CD4-positive, alpha-beta T cell treated with Interleukin-10 for 1 hour (primary cell): ENCODE measurements around the gene ST6GAL1.
"Not testable (repeated sequence)": the region's sequence is repeated elsewhere in the genome, so short reads cannot be mapped to it uniquely, and the experiment has no call there.

ENCODE experiments used
- DNase-seq: peaks from one replicate; pipeline ENCODE4 v3.0.0-alpha.2; 2020

The ST6GAL1 gene

DNA sequence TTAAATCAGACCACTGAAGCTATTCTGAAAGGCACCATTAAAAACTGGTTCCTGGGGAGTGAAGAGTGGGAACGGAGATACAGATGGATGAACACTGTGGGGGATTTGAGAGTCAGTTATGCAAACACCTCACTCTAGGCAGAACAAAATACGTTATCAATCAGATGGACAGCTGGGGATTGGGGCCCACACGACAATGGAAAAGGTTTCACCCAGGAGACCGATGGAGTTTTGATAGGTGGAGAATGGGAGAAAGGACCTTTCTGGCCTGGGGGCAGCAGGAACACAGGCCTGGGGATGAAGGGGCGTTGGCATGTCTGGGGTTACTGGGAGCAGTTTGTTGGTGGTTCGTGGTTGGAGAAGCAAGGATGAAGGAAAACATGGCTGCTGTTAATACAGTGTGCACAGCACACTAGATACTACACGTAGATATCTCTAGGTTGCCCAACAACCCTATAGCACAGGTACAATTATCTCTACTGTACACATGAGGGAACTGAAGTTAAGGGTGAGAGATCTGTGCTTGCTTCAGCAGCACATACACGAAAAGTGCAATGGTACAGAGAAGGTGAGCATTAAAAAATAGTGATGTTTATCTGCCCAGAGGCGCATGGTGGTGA lies 16.5 kb downstream of the ST6GAL1 start:
- no peak for DNase-seq

GRCh38 chr3:186949281-186949982 lies 19.1 kb downstream of the ST6GAL1 start:
- no peak for DNase-seq

DNA sequence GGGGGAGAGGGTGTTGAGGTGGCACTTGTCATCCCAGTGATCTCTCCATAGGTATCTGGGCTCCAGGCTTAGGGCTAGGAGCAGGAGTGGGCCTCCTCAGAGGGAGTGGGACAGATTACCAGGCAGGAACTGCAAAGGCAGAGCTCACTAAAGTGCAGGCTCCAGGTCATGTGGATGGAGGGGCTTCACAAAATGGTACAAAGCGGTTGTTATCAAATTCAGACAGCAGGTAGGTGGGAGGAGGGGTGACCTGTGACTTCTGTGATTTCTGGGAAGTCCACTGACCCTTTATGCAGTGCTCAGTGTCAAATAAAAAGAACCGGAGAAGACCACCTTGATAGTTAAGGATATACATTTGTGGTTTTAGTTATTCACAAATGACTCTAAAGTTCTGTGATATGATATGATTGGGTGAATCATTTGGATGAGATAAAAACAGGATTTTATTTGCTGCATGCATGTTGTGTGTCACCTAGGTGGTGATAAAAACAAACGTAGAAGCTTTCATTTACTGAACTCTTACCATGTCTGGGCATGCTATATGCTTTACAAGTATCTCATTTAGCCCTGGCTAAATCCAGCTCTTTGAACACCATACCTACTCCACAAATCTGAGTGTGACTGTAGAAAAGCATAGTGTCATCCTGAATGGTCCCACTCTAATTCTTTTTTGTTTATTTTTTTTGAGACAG lies 20.2 kb downstream of the ST6GAL1 start:
- no peak for DNase-seq

DNA sequence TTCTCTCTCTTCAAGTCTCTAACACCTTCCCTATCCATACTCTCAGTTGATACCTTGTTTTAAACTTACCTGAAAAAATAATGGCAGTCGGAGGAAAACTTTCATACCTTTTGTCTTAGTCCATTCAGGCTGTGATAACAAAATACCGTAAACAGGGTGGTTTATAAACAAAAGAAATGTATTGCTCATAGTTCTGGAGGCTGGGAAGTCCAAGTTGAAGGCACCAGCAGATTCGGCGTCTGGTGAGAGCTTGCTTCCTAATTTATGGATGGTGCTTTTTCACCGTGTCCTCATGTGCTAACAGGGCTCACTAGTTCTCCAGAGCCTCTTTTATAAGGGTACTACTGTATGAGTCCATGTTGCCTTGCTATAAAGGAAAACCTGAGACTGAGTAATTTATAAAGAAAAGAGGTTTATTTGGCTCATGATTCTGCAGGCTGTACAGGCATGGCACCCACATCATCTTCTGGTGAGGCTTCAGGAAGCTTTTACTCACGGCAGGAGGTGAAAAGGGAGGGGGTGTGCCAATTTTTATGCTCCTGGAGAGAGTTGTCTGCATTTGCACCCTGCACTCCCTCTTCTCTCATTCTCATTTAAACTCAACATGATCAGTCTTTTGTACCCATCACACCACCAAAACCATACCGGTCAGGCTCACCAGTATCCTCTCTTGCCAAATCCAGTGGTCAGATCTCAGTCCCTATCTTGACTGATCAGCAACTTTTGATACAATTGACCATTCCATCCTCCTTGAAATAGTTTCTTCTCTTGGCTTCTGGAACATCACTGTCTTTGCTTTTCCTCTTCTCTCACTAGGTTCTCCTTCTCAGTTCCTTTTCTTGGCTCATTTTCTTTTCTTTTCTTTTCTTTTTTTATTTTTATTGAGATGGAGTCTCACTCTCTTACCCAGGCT lies 21.6 kb downstream of the ST6GAL1 start:
- no peak for DNase-seq

DNA sequence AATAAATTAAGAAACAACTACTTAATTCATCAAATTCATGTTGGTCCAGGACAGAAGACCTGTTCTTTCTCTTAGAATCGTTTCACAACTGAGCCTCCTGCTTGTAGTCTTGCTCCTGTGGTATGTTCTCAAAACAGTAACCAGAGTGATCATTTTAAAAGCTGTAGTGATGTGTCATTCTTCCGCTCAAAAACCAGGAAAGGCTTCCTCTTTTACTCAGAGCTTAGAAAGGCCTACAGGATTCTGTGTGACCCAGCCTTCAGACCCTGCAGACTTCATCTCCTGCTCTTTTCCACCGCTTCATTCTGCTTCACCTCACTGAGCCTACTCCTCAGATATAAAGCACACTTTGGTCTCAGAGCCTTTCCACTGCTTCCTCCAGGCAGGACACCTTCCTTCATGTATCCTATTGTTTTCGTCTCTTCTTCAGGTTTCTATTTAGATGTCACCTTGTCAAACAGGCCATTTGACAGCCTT lies 22.7 kb downstream of the ST6GAL1 start:
- DNase-seq, result peak; percentile 20

GRCh38 chr3:186953992-186954699 lies 23.8 kb downstream of the ST6GAL1 start:
- peak; percentile 19 for DNase-seq

DNA sequence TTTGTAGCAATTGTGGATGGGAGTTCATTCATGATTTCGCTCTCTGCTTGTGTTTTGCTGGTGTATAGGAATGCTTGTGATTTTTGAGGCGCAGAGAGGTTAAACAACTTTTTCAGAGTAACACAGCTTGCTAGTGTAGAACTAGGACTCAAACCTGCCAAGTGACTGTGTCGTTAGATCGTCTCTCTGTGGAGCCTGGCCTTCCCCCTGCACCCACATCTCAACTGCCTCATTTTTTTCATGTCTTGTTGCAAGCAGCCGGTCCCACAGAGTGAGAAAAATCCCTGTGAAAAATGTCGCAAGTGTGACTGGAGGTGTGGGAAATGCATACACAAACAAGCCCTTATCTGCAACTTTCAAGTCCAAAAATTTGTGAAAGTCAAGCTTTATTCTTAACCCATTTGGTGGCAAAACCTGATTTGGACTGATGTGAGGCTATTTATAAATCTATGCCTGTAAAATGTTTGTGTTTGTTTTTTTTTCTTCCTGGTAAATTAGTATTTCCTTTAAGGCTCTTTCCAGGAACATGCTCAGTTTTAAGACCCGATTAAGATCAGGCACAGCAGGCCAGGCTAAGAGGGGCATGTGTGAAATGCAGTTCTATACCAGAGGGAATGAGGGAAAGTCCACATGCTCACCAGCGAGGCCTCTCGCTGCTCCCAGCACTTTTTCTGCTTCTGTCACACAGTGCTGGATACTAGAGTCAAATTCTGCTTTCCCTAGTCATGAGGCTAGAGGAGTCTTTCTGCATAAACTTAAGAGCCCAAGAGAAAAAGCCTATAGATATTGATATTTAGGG lies 25.8 kb downstream of the ST6GAL1 start:
- peak; percentile 16 for DNase-seq

- DNase-seq, result no peak
These were observed 28.8 kb downstream of the ST6GAL1 start for GRCh38 chr3:186959029-186959624.

GRCh38 chr3:186960347-186960746 lies 30.0 kb downstream of the ST6GAL1 start:
- DNase-seq, result no peak

DNA sequence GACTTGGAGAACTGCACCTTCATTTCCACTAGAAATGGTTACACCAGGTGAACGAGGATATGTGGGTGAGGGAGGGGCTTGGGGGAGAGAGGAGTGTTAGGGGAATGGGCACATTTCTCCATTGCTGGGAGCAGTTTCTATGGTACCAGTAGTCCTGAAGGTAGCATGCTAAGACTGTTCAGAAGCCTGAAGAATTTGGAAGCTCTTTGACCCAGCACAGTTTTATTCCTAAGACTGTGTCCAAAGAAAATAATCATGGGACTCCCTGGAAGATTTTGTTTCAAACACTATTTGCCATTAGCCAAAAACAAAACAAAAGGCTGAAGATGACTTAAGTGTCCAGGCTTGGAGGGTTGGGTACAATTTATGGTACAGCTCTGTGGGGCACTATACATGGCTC lies 32.1 kb downstream of the ST6GAL1 start:
- DNase-seq, result no peak

DNA sequence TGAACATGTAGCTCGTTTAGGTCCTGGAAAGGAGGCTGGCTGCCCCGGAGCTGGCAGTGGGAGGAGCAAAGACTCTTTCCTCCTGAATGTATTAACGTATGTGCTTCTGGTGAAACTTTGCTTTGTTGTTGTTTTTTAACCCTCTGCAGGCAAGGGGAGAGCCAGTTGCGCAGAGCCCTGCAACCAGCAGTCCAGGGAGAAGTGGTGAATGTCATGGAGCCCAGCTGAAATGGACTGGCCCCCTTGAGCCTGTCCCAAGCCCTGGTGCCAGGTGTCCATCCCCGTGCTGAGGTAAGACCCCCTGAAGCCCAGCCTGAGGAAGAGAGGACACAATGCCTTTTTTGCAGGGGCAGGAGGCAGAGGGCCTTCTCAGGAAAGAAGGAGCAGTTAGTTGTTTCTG lies 33.3 kb downstream of the ST6GAL1 start:
- no peak for DNase-seq

DNA sequence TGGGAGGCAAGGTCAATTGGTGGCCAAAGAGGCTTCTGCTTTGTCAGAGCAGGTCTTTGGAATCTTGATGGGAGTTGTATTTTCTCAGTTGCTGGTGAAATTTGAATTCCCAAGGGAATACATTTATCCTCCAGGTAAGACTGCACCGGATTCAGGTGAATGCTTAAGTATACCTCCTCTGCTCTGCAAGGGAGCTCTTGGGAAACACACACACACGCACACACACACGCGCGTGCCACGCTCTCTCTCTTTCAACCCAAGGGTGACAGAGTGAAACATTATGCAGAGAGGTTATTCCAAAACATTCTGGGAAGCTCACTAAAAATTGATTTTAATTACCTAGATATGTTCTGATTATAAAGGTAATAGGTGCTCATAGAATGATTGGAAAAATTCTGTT lies 33.7 kb downstream of the ST6GAL1 start:
- no peak for DNase-seq

DNA sequence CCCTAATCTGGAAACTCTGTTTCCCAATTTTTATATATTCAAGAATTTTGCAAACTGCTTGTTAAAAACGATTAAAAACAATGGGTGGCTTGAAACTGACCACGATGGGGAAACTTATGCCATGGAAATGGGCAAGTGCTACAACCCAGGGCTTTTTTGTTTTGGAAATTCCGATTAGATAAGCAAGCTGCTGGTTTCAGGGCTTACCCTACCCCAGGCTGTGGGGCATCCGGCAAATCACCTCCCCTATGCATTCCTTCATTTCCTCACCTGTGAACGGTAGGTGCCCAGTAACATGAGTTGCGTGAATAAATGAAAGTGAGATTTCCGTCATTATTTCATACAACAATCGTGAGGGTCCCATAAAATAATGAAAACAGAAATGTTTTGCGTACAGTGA lies 34.3 kb downstream of the ST6GAL1 start:
- no peak for DNase-seq

DNA sequence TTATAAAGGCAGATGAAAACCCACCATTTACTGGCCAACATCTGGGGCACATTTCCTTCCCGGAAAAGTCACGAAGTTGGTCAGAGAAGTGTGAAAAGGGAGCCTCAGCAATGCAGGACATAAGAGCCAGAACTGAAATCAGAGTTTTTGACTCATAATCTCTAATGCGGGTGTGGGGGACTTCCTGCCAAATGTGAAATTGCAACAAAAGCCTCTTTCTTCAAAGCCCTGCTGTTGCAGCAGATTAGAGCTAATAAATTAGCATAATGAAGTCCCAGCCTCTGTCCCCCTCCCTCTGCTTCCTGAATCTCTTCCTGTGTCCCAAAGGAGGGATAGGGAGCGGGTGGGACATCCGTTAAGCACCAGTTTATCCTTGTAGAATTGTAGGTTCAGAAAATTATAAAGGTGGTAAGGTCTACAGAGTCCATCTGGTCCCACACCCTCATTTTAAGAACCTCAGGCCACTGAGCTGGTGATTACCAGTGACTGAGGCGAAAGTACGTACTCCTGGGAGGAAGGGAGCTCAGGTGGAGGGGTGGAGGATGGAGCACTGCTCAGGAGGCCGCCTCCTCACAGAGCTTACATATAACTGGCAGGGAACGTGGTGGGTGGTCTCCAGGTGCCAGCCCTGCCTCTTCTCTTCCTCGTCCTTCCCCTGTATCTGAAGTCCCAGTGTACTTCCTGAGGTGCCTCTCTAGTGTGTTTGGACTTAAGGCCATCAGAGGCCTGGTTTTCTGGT lies 35.0 kb downstream of the ST6GAL1 start:
- no peak for DNase-seq

- no peak for DNase-seq
These were observed 36.1 kb downstream of the ST6GAL1 start for GRCh38 chr3:186966406-186966805.

DNA sequence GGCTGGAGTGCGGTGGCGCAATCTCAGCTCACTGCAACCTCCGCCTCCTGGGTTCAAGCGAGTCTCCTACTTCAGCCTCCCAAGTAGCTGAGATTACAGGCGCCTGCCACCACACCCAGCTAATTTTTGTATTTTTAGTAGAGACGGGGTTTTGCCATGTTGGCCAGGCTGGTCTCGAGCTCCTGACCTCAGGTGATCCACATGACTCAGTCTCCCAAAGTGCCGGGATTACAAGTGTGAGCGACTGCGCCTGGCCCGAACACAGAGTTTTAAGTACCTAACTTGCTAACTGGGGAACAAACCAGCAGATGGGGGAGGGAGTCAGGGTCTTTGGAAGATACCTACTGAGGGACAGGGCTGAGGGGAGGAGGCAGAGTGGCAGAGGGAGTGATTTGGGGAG lies 36.9 kb downstream of the ST6GAL1 start:
- not testable (repeated sequence) for DNase-seq

DNA sequence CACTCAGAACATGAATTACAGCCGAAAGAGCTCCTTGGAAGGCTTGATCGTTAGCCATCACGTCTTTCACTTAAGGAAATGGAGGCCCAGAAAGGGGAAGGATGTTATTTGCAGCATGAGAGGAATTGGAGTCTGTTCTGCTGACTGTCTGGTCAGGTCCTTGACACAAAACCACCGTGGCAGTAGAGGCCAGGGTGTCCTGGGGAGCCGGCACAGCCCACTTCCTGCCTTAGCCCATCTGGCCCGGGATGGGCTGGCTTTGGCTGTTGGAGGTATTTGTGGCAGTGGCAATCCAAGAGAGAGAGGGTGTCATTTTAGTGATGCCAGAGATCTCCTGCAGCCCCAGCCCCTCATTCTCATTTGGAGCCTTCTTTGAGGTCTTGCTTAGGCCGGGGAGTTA lies 37.4 kb downstream of the ST6GAL1 start:
- no peak for DNase-seq

DNA sequence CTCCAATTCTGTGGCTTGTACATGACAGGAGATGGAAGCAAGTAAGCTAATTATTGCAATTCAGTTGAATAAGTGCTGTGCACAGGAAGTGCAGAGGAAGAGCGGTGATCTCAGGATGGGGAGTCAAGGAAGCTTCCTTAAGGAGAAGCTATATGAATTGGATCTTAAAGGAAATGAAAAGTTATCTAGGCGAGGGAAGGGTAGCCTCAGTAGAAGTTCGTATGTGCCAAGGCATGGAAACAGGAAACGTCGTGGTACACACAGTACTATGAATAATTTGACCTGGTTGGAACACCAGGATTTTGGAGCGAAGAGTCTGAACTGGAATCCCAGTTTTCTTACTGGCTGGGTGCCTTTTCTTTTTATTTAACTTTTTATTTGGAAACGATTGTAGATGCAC lies 39.3 kb downstream of the ST6GAL1 start:
- no peak for DNase-seq

DNA sequence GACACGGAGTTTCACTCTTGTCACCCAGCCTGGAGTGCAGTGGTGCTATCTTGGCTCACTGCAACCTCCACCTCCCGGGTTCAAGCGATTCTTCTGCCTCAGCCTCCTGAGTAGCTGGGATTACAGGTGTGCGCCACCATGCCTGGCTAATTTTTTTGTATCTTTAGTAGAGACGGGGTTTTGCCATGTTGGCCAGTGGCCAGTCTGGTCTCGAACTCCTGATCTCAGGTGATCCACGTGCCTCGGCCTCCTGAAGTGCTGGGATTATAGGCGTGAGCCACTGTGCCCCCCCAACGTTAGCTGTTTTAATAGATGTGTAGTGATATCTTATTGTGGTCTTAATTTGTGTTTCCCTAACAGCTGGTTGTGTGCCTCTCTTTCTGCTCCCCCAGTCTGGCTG lies 40.8 kb downstream of the ST6GAL1 start:
- DNase-seq, result not testable (repeated sequence)

DNA sequence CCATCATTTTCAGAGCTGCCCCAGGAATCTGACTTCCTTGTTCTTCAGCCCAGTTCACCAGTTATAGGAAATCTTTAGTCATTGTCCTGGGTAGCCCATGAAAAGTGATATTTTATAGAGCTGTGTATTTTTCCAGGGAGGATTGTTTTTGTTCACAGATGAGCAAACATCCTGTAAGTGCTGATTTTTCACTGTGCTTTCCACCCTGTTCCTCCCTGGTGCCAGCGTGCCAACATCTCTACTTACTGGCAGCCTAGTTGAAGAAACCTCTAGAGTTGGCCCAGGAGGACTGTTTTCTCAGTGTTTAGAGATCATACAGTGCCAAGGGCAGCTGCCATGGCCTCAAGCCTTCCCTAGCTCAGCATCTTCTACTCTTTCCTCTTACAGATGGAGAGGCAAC lies 41.3 kb downstream of the ST6GAL1 start:
- no peak for DNase-seq
